Osteoblast (primary cell): ENCODE measurements around the gene CES3. TPM values are rescaled to one million over a fixed set of nuclear protein-coding genes. Genes with fewer than 3 reads are reported as not detected.

Experiments
- DNase-seq: peaks from one replicate; pipeline ENCODE4 v3.0.0; 2011; ENCODE audit warnings: low spot score, mixed read lengths; ENCODE audit not compliant: insufficient read length; ENCODE audit errors: missing footprints
- H2AFZ ChIP-seq: 2 replicates; pipeline ENCODE4 v1.6.0; 2011; ENCODE audit warnings: mild to moderate bottlenecking, low read length
- H3K27ac ChIP-seq: 2 replicates; pipeline ENCODE4 v1.5.1; 2011; ENCODE audit warnings: mild to moderate bottlenecking, low read depth, low read length, moderate library complexity
- H3K27me3 ChIP-seq: 2 replicates; pipeline ENCODE4 v1.6.0; 2012; ENCODE audit warnings: mild to moderate bottlenecking, control low read depth, inconsistent platforms, low read length, moderate library complexity; ENCODE audit not compliant: insufficient read depth
- H3K36me3 ChIP-seq: 2 replicates; pipeline ENCODE4 v1.5.1; 2011; ENCODE audit warnings: mild to moderate bottlenecking, low read length, control low read depth, moderate library complexity; ENCODE audit not compliant: insufficient read depth
- H3K4me1 ChIP-seq: 2 replicates; pipeline ENCODE4 v1.5.1; 2011; ENCODE audit warnings: mild to moderate bottlenecking, low read length, control low read depth, moderate library complexity; ENCODE audit not compliant: insufficient read depth
- H3K4me2 ChIP-seq: 2 replicates; pipeline ENCODE4 v1.6.0; 2011; ENCODE audit warnings: mild to moderate bottlenecking, low read length; ENCODE audit not compliant: insufficient read depth
- H3K4me3 ChIP-seq: fragments of 200-600 bp; sonication (generic); 3 replicates; pipeline ENCODE4 v1.5.1; 2012; ENCODE audit warnings: mild to moderate bottlenecking, low read length, inconsistent platforms; ENCODE audit not compliant: insufficient read depth
- H3K79me2 ChIP-seq: 2 replicates; pipeline ENCODE4 v1.6.0; 2012; ENCODE audit warnings: mild to moderate bottlenecking, low read length, control low read depth, inconsistent platforms; ENCODE audit not compliant: insufficient read depth
- H3K9me3 ChIP-seq: 2 replicates; pipeline ENCODE4 v1.5.1; 2011; ENCODE audit warnings: low read depth, low read length, control low read depth
- H4K20me1 ChIP-seq: 2 replicates; pipeline ENCODE4 v1.6.0; 2012; ENCODE audit warnings: mild to moderate bottlenecking, low read length, control low read depth; ENCODE audit not compliant: insufficient read depth
- CTCF ChIP-seq: IDR thresholded peaks from 2 replicates; pipeline ENCODE4 v1.5.1; 2011; ENCODE audit warnings: mild to moderate bottlenecking, low read depth, low read length, moderate library complexity; ENCODE audit errors: extremely low read depth
- total RNA-seq: library from RNA; depleted of rRNA; stranded (reverse); fragments of >200 nt; gene quantifications from 2 replicates; pipeline ENCODE4 v1.2.3, GENCODE V29; 2012

The CES3 gene
- total RNA-seq, 1 donor = not detected

DNA sequence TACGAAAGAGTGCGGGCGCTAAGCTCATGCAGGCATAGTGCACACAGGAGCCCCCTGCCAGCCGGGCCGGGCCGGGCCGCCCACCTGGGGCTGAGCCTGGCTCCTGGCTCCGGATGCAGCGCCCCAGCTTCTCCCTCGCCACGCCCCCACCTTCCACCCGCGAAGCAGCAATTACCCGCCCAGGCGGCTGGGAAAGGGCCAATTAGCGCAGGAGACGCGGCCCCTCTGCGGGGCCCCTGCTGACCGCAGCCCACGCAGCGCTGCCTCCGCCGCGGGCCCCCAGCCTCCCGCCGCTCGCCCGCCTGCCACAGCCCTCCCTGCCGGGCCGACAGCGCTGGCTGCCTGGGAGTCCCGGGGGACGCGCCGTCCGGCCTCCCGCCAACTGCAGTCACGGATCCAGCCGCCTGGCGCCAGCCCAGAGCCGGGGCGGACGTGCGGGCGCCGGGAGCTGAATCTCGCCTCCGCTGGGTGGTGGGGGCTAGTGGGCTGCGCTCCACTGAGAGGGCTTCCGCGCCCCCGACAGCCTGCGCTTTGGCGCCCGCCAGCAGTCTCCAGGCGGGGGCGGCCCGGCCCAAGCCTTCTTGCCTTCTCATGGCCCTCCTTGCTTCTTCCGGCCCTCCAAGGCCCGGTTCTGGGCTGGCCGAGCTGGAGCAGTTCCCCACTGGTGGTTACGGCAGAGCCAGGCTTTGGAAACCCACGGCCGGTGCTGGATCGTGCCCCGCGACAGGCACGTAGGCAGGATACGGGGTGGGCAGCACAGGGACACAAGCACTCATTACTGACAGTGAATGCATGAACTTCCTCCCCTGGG is 53.0 kb downstream of the CES3 start:
- Histone ChIP-seq H3K4me1 (peaks cover 12% of the 10 kb centered on the region), H3K27ac (no peak overlapping the region), H2AFZ (peak overlapping the region; percentile 75), H3K36me3 (no peaks in the 10 kb centered on the region), H3K4me3 (peak overlapping the region; percentile 68), H3K9me3 (no peaks in the 10 kb centered on the region), H3K27me3 (no peaks in the 10 kb centered on the region), H4K20me1 (no peaks in the 10 kb centered on the region), H3K79me2 (no peaks in the 10 kb centered on the region), H3K4me2 (peak overlapping the region; percentile 80)
- no peak for TF ChIP-seq CTCF
- peak; percentile 96 for DNase-seq

GRCh38 chr16:67014634-67015312 is 53.7 kb downstream of the CES3 start:
- Histone ChIP-seq H3K79me2 (no peaks in the 10 kb centered on the region), H3K4me2 (peak overlapping the region; percentile 80), H3K27me3 (no peaks in the 10 kb centered on the region), H4K20me1 (no peaks in the 10 kb centered on the region), H3K27ac (no peak overlapping the region), H2AFZ (peak overlapping the region; percentile 75), H3K4me1 (peaks cover 12% of the 10 kb centered on the region), H3K9me3 (no peaks in the 10 kb centered on the region), H3K36me3 (no peaks in the 10 kb centered on the region), H3K4me3 (peak overlapping the region; percentile 68)
- TF ChIP-seq CTCF = no peak
- peak; percentile 74 for DNase-seq

DNA sequence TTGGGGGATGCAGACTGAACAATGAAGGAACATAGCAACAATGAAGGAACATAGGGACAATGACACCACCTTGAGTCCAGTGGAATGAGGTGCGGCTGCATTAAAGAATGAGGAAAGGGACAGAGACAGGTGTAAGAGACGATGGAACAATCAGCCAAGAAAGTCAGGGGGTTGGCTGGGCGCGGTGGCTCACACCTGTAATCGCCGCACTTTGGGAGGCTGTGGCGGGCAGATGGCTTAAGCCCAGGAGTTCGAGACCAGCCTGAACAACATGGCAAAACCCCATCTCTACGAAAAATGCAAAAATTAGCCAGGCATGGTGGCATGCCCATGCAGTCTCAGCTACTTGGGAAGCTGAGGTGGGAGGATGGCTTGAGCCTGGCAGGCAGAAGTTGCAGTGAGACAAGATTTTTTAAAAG is 54.3 kb downstream of the CES3 start:
- Histone ChIP-seq H3K79me2 (no peaks in the 10 kb centered on the region), H4K20me1 (no peaks in the 10 kb centered on the region), H3K27me3 (no peaks in the 10 kb centered on the region), H3K9me3 (no peaks in the 10 kb centered on the region), H3K4me3 (no peak overlapping the region), H3K4me1 (peaks cover 12% of the 10 kb centered on the region), H3K4me2 (no peak overlapping the region), H3K36me3 (no peaks in the 10 kb centered on the region), H2AFZ (no peak overlapping the region), H3K27ac (no peak overlapping the region)
- DNase-seq = no peak
- TF ChIP-seq CTCF = no peak

- Histone ChIP-seq H3K9me3 (no peaks in the 10 kb centered on the region), H3K4me3 (no peak overlapping the region), H4K20me1 (no peaks in the 10 kb centered on the region), H3K27me3 (no peaks in the 10 kb centered on the region), H3K4me1 (peaks cover 12% of the 10 kb centered on the region), H3K79me2 (no peaks in the 10 kb centered on the region), H2AFZ (no peak overlapping the region), H3K4me2 (no peak overlapping the region), H3K36me3 (no peaks in the 10 kb centered on the region), H3K27ac (no peak overlapping the region)
- no peak for DNase-seq
- TF ChIP-seq CTCF = no peak
Observed at GRCh38 chr16:67016143-67016542, 55.1 kb downstream of the CES3 start.
